NK-92 treated with Interleukin-12 subunit alpha and Interleukin-12 subunit beta, amount 100 ng/mL, for 24 hours (cell line): Measurements from ENCODE around the gene FAM170B.

Source experiments
- DNase-seq: peaks from one replicate; lab custom pipeline; 2025; lab: John Stamatoyannopoulos, UW

FAM170B gene

GRCh38 chr10:49123981-49124950, 9.6 kb downstream of the FAM170B start:
- DNase-seq, result no peak

- DNase-seq, result no peak
These were observed 12.9 kb downstream of the FAM170B start for GRCh38 chr10:49120911-49121310.

- DNase-seq, result no peak
These were observed 14.1 kb downstream of the FAM170B start for GRCh38 chr10:49119746-49120145.

GRCh38 chr10:49118430-49119074, 15.3 kb downstream of the FAM170B start:
- DNase-seq, result no peak

- no peak for DNase-seq
These were observed 16.3 kb downstream of the FAM170B start for GRCh38 chr10:49117376-49118070.

- no peak for DNase-seq
These were observed 17.1 kb downstream of the FAM170B start for GRCh38 chr10:49116509-49117375.

GRCh38 chr10:49115796-49116508, 17.9 kb downstream of the FAM170B start:
- no peak for DNase-seq

- no peak for DNase-seq
These were observed 18.6 kb downstream of the FAM170B start, which contains the start of gene VSTM4 for GRCh38 chr10:49115015-49115795. Gene VSTM4, minus strand, starts transcription at chr10:49115522. Its CDS starts 37 bp downstream, at chr10:49115485.

GRCh38 chr10:49114718-49115014, 19.2 kb downstream of the FAM170B start:
- no peak for DNase-seq

GRCh38 chr10:49113741-49114141, 20.1 kb downstream of the FAM170B start:
- DNase-seq, result no peak

GRCh38 chr10:49112851-49113250, 21.0 kb downstream of the FAM170B start:
- DNase-seq, result no peak

GRCh38 chr10:49112098-49112497, 21.7 kb downstream of the FAM170B start:
- DNase-seq, result no peak

GRCh38 chr10:49111320-49111698, 22.5 kb downstream of the FAM170B start:
- no peak for DNase-seq

GRCh38 chr10:49110684-49111319, 23.0 kb downstream of the FAM170B start:
- no peak for DNase-seq

GRCh38 chr10:49109669-49110340, 24.0 kb downstream of the FAM170B start:
- no peak for DNase-seq

GRCh38 chr10:49108656-49109055, 25.2 kb downstream of the FAM170B start:
- DNase-seq, result no peak

GRCh38 chr10:49107887-49108267, 25.9 kb downstream of the FAM170B start:
- DNase-seq, result no peak

- DNase-seq, result no peak
These were observed 26.5 kb downstream of the FAM170B start for GRCh38 chr10:49107111-49107886.
